B cell (primary cell): Measurements from ENCODE around the gene NBPF1.
"Not testable (repeated sequence)": the region's sequence is repeated elsewhere in the genome, so short reads cannot be mapped to it uniquely, and the experiment has no call there.

ENCODE experiments used
- EZH2 ChIP-seq: IDR thresholded peaks from 2 replicates; pipeline ENCODE4 v1.6.1; 2012; ENCODE audit warnings: borderline replicate concordance, low read depth, mild to moderate bottlenecking, moderate library complexity, low read length; ENCODE audit not compliant: insufficient read depth, poor library complexity, severe bottlenecking
- TF ChIP-seq, protein P1 (sequence below): fragments of 200-600 bp; IDR thresholded peaks from one replicate; pipeline ENCODE4 v1.8.0; 2022; ENCODE audit warnings: antibody characterized with exemption, mild to moderate bottlenecking

DNA sequence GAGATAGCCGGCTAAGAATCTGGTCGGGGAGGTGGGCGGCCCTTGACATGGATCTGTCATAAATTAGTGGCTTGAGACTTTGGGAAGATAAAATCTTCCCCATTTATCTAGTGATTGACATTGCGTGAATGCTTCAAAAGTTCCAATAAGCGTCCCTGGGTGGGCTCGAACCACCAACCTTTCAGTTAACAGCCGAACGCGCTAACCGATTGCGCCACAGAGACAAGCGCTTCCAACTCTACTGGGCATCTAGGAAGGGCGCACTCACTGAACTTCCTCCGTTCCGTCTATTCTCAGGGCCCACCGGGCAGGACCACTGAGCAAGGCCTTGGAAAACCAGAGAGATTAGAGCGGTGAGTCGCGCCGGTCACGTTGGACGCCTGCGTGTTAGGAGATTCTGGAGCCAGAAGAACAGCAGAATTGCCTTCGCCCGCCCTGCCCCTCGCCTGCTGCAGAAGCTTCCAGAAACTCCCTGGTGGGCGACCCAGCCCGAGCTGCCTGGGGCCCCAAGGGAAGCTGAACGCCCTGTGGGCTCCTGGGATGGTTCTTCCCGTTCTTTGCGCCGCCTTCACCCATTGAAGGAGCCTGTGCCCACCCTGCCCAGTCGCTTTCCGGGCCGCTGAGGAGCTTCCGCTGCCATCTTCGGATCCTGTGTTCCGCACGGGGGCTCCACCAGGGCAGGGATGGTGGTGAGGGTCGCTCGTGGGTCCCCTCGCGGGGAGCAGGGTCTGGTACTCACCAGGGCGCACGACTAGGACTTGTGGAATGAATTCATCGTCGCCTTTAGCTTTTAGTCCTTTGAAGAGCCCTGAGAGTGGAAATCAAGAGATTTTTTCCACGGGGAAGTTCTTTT lies 92.7 kb downstream of the NBPF1 start:
- TF ChIP-seq, protein P1, sequence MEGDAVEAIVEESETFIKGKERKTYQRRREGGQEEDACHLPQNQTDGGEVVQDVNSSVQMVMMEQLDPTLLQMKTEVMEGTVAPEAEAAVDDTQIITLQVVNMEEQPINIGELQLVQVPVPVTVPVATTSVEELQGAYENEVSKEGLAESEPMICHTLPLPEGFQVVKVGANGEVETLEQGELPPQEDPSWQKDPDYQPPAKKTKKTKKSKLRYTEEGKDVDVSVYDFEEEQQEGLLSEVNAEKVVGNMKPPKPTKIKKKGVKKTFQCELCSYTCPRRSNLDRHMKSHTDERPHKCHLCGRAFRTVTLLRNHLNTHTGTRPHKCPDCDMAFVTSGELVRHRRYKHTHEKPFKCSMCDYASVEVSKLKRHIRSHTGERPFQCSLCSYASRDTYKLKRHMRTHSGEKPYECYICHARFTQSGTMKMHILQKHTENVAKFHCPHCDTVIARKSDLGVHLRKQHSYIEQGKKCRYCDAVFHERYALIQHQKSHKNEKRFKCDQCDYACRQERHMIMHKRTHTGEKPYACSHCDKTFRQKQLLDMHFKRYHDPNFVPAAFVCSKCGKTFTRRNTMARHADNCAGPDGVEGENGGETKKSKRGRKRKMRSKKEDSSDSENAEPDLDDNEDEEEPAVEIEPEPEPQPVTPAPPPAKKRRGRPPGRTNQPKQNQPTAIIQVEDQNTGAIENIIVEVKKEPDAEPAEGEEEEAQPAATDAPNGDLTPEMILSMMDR = not testable (repeated sequence)
- not testable (repeated sequence) for TF ChIP-seq EZH2
